CD4-positive, alpha-beta memory T cell (primary cell): ENCODE results near the gene MYO18B. TPM values are rescaled to one million over a fixed set of nuclear protein-coding genes. Genes with fewer than 3 reads are reported as not detected.

Experiments
- CTCF ChIA-PET: fragments of 350-600 bp; sonication (Branson Sonifier 250); formaldehyde crosslinking; loops from one replicate; lab custom pipeline; 2021; ENCODE audit warnings: inconsistent platforms; ENCODE audit not compliant: partially characterized antibody; lab: Charles Lee
- POLR2A ChIA-PET: fragments of 350-600 bp; sonication (Branson Sonifier 250); formaldehyde crosslinking; loops from one replicate; lab custom pipeline; 2021; ENCODE audit not compliant: partially characterized antibody; lab: Charles Lee
- DNase-seq, 5 donors: peaks; one replicate each; pipeline versions ENCODE4 v3.0.0 to v3.0.0-alpha.2; 2020 to 2022; ENCODE audit warnings: mixed read lengths in 1 of 5
- H3K27ac ChIP-seq: one replicate; pipeline ENCODE4 v1.7.0; 2013; ENCODE audit warnings: low read depth, low read length
- H3K27me3 ChIP-seq: 2 replicates; pipeline ENCODE4 v1.7.0; 2013; ENCODE audit warnings: mild to moderate bottlenecking, low read length, moderate library complexity; ENCODE audit not compliant: insufficient read depth
- H3K36me3 ChIP-seq: 2 replicates; pipeline ENCODE4 v1.7.0; 2013; ENCODE audit warnings: mild to moderate bottlenecking, low read length, moderate library complexity; ENCODE audit not compliant: insufficient read depth
- H3K4me1 ChIP-seq: 2 replicates; pipeline ENCODE4 v1.7.0; 2013; ENCODE audit warnings: mild to moderate bottlenecking, low read length, moderate library complexity; ENCODE audit not compliant: insufficient read depth
- H3K4me3 ChIP-seq, 2 donors: one replicate each; pipeline ENCODE4 v1.7.0; 2013; ENCODE audit warnings: low read length in 2 of 2, mild to moderate bottlenecking in 1 of 2
- H3K9me3 ChIP-seq, 2 donors: one replicate each; pipeline ENCODE4 v1.7.0; 2013; ENCODE audit warnings: low read length in 2 of 2, control low read depth in 1 of 2; ENCODE audit not compliant: control insufficient read depth in 1 of 2
- H3K27ac Mint-ChIP-seq, 7 donors: one replicate each; pipeline ENCODE4 v1.8.0; 2020 to 2021; ENCODE audit warnings: mixed read lengths in 7 of 7, mild to moderate bottlenecking in 6 of 7, inconsistent platforms in 3 of 7, moderate library complexity in 3 of 7
- H3K27me3 Mint-ChIP-seq, 2 donors: one replicate each; pipeline ENCODE4 v1.8.0; 2020 to 2021; ENCODE audit warnings: mixed read lengths in 2 of 2
- H3K36me3 Mint-ChIP-seq, 2 donors: one replicate each; pipeline ENCODE4 v1.8.0; 2020 to 2021; ENCODE audit warnings: mixed read lengths in 2 of 2, inconsistent platforms in 1 of 2, mild to moderate bottlenecking in 1 of 2
- H3K4me1 Mint-ChIP-seq, 4 donors: one replicate each; pipeline ENCODE4 v1.8.0; 2020 to 2021; ENCODE audit warnings: mixed read lengths in 4 of 4, mild to moderate bottlenecking in 1 of 4
- H3K4me3 Mint-ChIP-seq, 8 donors: one replicate each; pipeline ENCODE4 v1.8.0; 2020 to 2021; ENCODE audit warnings: mixed read lengths in 8 of 8, mild to moderate bottlenecking in 7 of 8, moderate library complexity in 6 of 8, inconsistent platforms in 3 of 8
- H3K9me3 Mint-ChIP-seq, 8 donors: one replicate each; pipeline ENCODE4 v1.8.0; 2020 to 2021; ENCODE audit warnings: mixed read lengths in 8 of 8, mild to moderate bottlenecking in 5 of 8, inconsistent platforms in 3 of 8, moderate library complexity in 1 of 8
- intact Hi-C: fragments of 100-400 bp; cut with micrococcal nuclease; formaldehyde crosslinking; loops from one replicate; pipeline ENCODE4 v1.15.1; 2023
- polyA plus RNA-seq, 2 donors: library from polyadenylated mRNA; unstranded; fragments of 300-500 nt; fragmentation: Illumina TruSeq; gene quantifications; one replicate each; pipeline ENCODE4 v1.2.3, GENCODE V29; 2021
- total RNA-seq, 2 experiments: library from RNA; stranded (reverse); gene quantifications; one replicate each; pipeline ENCODE4 v1.2.3, GENCODE V29; 2021

Gene MYO18B
- total and polyA plus RNA-seq, 4 experiments from 2014 or later: 0.02 to 0.26 (median 0.19) TPM; not detected in 1

GRCh38 chr22:25839755-25840154, 97.8 kb downstream of the MYO18B start:
- ChIA-PET CTCF (no interaction called here), POLR2A (no interaction called here)
- no peak overlapping the region for H3K27ac Mint-ChIP-seq
- no peak for DNase-seq
- H3K4me3 Mint-ChIP-seq: no peak overlapping the region
- intact Hi-C loops: no loop called here
- peaks cover 5 to 6% of the 10 kb centered on the region in 2 donors for H3K27me3 Mint-ChIP-seq
- H3K27ac ChIP-seq: no peak overlapping the region
- H3K4me1 Mint-ChIP-seq: no peaks in the 10 kb centered on the region
- peaks cover 0 to 1% (median 0%) of the 10 kb centered on the region in 8 donors for H3K9me3 Mint-ChIP-seq
- no peak overlapping the region for H3K4me3 ChIP-seq
- no peaks in the 10 kb centered on the region for H3K4me1 ChIP-seq
- H3K36me3 ChIP-seq: no peaks in the 10 kb centered on the region
- no peaks in the 10 kb centered on the region for H3K27me3 ChIP-seq
- no peaks in the 10 kb centered on the region for H3K9me3 ChIP-seq
- no peaks in the 10 kb centered on the region for H3K36me3 Mint-ChIP-seq

GRCh38 chr22:25840167-25840566, 98.2 kb downstream of the MYO18B start:
- Mint-ChIP-seq H3K4me3 (no peak overlapping the region), H3K4me1 (no peaks in the 10 kb centered on the region), H3K27me3 (peaks cover 5 to 6% of the 10 kb centered on the region in 2 donors), H3K9me3 (peaks cover 0 to 1% (median 0%) of the 10 kb centered on the region in 8 donors), H3K36me3 (no peaks in the 10 kb centered on the region), H3K27ac (no peak overlapping the region)
- no peaks in the 10 kb centered on the region for H3K9me3 ChIP-seq
- H3K27ac ChIP-seq: no peak overlapping the region
- ChIA-PET POLR2A (no interaction called here), CTCF (no interaction called here)
- no peak overlapping the region for H3K4me3 ChIP-seq
- no peaks in the 10 kb centered on the region for H3K4me1 ChIP-seq
- no peak for DNase-seq
- H3K36me3 ChIP-seq: no peaks in the 10 kb centered on the region
- H3K27me3 ChIP-seq: no peaks in the 10 kb centered on the region
- intact Hi-C loops: no loop called here

- H3K27ac Mint-ChIP-seq: no peak overlapping the region
- intact Hi-C loops: no loop called here
- Histone ChIP-seq H3K4me3 (no peak overlapping the region), H3K36me3 (no peaks in the 10 kb centered on the region), H3K27me3 (no peaks in the 10 kb centered on the region), H3K4me1 (no peaks in the 10 kb centered on the region), H3K9me3 (no peaks in the 10 kb centered on the region), H3K27ac (no peak overlapping the region)
- no peak overlapping the region for H3K4me3 Mint-ChIP-seq
- DNase-seq: no peak
- H3K4me1 Mint-ChIP-seq: no peaks in the 10 kb centered on the region
- no peaks in the 10 kb centered on the region for H3K36me3 Mint-ChIP-seq
- H3K9me3 Mint-ChIP-seq: peaks cover 0 to 1% (median 0%) of the 10 kb centered on the region in 8 donors
- peaks cover 4 to 6% of the 10 kb centered on the region in 2 donors for H3K27me3 Mint-ChIP-seq
- CTCF ChIA-PET: no interaction called here
- POLR2A ChIA-PET: no interaction called here
Observed at GRCh38 chr22:25840891-25841290, 98.9 kb downstream of the MYO18B start.

GRCh38 chr22:25841775-25842174, 99.8 kb downstream of the MYO18B start:
- Mint-ChIP-seq H3K4me1 (no peaks in the 10 kb centered on the region), H3K9me3 (peaks cover 0 to 1% (median 0%) of the 10 kb centered on the region in 8 donors), H3K36me3 (no peaks in the 10 kb centered on the region), H3K4me3 (no peak overlapping the region), H3K27ac (no peak overlapping the region), H3K27me3 (peaks cover 3 to 6% of the 10 kb centered on the region in 2 donors)
- no peak for DNase-seq
- no peaks in the 10 kb centered on the region for H3K36me3 ChIP-seq
- H3K4me1 ChIP-seq: no peaks in the 10 kb centered on the region
- intact Hi-C loops: no loop called here
- CTCF ChIA-PET: no interaction called here
- no peak overlapping the region for H3K4me3 ChIP-seq
- no peak overlapping the region for H3K27ac ChIP-seq
- no peaks in the 10 kb centered on the region for H3K9me3 ChIP-seq
- POLR2A ChIA-PET: no interaction called here
- no peaks in the 10 kb centered on the region for H3K27me3 ChIP-seq

GRCh38 chr22:25843660-25844405, 101.8 kb downstream of the MYO18B start:
- intact Hi-C loops: no loop called here

GRCh38 chr22:25844601-25845000, 102.6 kb downstream of the MYO18B start:
- Mint-ChIP-seq H3K27ac (no peak overlapping the region), H3K9me3 (no peaks in the 10 kb centered on the region), H3K36me3 (no peaks in the 10 kb centered on the region), H3K4me3 (no peak overlapping the region), H3K27me3 (peaks cover 0 to 3% of the 10 kb centered on the region in 2 donors), H3K4me1 (no peaks in the 10 kb centered on the region)
- no peak for DNase-seq
- ChIA-PET CTCF (no interaction called here), POLR2A (no interaction called here)
- H3K27ac ChIP-seq: no peak overlapping the region
- H3K36me3 ChIP-seq: no peaks in the 10 kb centered on the region
- no peak overlapping the region for H3K4me3 ChIP-seq
- H3K9me3 ChIP-seq: no peaks in the 10 kb centered on the region
- no peaks in the 10 kb centered on the region for H3K27me3 ChIP-seq
- H3K4me1 ChIP-seq: no peaks in the 10 kb centered on the region
- intact Hi-C loops: no loop called here

More at GRCh38 chr22:25843660-25844405, 101.8 kb downstream of the MYO18B start:
- Mint-ChIP-seq H3K4me1 (no peaks in the 10 kb centered on the region), H3K27me3 (peaks cover 5% of the 10 kb centered on the region in 2 donors), H3K4me3 (no peak overlapping the region), H3K9me3 (peaks cover 0 to 1% (median 0%) of the 10 kb centered on the region in 8 donors), H3K36me3 (no peaks in the 10 kb centered on the region), H3K27ac (no peak overlapping the region)
- Histone ChIP-seq H3K4me1 (no peaks in the 10 kb centered on the region), H3K4me3 (no peak overlapping the region), H3K36me3 (no peaks in the 10 kb centered on the region), H3K27ac (no peak overlapping the region), H3K9me3 (no peaks in the 10 kb centered on the region), H3K27me3 (no peaks in the 10 kb centered on the region)
- POLR2A ChIA-PET: no interaction called here
- no peak for DNase-seq
- CTCF ChIA-PET: no interaction called here

- intact Hi-C loops: no loop called here
- no peaks in the 10 kb centered on the region for H3K27me3 ChIP-seq
- POLR2A ChIA-PET: no interaction called here
Observed at GRCh38 chr22:25845985-25846745, 104.2 kb downstream of the MYO18B start.

More at GRCh38 chr22:25845985-25846745, 104.2 kb downstream of the MYO18B start:
- Mint-ChIP-seq H3K27me3 (peaks cover 2 to 8% of the 10 kb centered on the region in 2 donors), H3K27ac (no peak overlapping the region), H3K36me3 (no peaks in the 10 kb centered on the region), H3K4me1 (no peaks in the 10 kb centered on the region), H3K9me3 (no peaks in the 10 kb centered on the region), H3K4me3 (no peak overlapping the region)
- no peaks in the 10 kb centered on the region for H3K4me1 ChIP-seq
- H3K4me3 ChIP-seq: no peak overlapping the region
- H3K9me3 ChIP-seq: no peaks in the 10 kb centered on the region
- H3K27ac ChIP-seq: no peak overlapping the region
- no peaks in the 10 kb centered on the region for H3K36me3 ChIP-seq
- CTCF ChIA-PET: no interaction called here
- no peak for DNase-seq
